Measurements from ENCODE around the gene ARHGAP18. TPM values are rescaled to one million over a fixed set of nuclear protein-coding genes. Genes with fewer than 3 reads are reported as not detected.

ARHGAP18 gene
- total RNA-seq, 4 donors from 2014 or later: 5.2 to 15.9 (median 7.4) TPM

- H3K27me3 ChIP-seq: no peaks in the 10 kb centered on the region
- H3K27ac ChIP-seq (replicated peaks in 1 of 4): no peak overlapping the region
- H3K36me3 ChIP-seq: no peaks in the 10 kb centered on the region
- H3K9me3 ChIP-seq: no peaks in the 10 kb centered on the region
- intact Hi-C loops (cut with DNase I): no loop called here
- no peak overlapping the region for H3K4me3 ChIP-seq
- peaks cover 0 to 21% (median 0%) of the 10 kb centered on the region in 4 donors for H3K4me1 ChIP-seq
- no peak for TF ChIP-seq CTCF (IDR thresholded peaks at IDR 0.05)
- TF ChIP-seq EP300 (IDR thresholded peaks at IDR 0.05): no peak
- TF ChIP-seq POLR2A (IDR thresholded peaks at IDR 0.05; ENCODE audit: low read depth): no peak
- TF ChIP-seq POLR2AphosphoS5 (IDR thresholded peaks at IDR 0.05): no peak
- DNase-seq (ENCODE audit: extremely low spot score): no peak
- WGBS: 81% methylated on average over 4 of the region's 4 CpGs
These were observed 15.4 kb upstream of the ARHGAP18 start for GRCh38 chr6:129725341-129725740.

GRCh38 chr6:129719692-129720091 lies 9.7 kb upstream of the ARHGAP18 start:
- intact Hi-C loops (cut with DNase I): no loop called here
- 48% methylated on average over 3 of the region's 3 CpGs for WGBS

GRCh38 chr6:129717277-129717676 lies 7.3 kb upstream of the ARHGAP18 start:
- TF ChIP-seq POLR2A (IDR thresholded peaks at IDR 0.05; ENCODE audit: low read depth): no peak
- no peak for TF ChIP-seq EP300 (IDR thresholded peaks at IDR 0.05)
- TF ChIP-seq POLR2AphosphoS5 (IDR thresholded peaks at IDR 0.05): no peak
- TF ChIP-seq CTCF (IDR thresholded peaks at IDR 0.05): no peak
- H3K9me3 ChIP-seq: no peaks in the 10 kb centered on the region
- no peaks in the 10 kb centered on the region for H3K27me3 ChIP-seq
- no peaks in the 10 kb centered on the region for H3K36me3 ChIP-seq
- intact Hi-C loops (cut with DNase I): no loop called here
- no peak overlapping the region for H3K4me3 ChIP-seq
- no peak for DNase-seq (ENCODE audit: extremely low spot score)
- peaks cover 0 to 6% (median 2%) of the 10 kb centered on the region in 4 donors for H3K4me1 ChIP-seq
- no peak overlapping the region for H3K27ac ChIP-seq (replicated peaks in 1 of 4)
- 73% methylated on average over 5 of the region's 5 CpGs for WGBS

More at GRCh38 chr6:129719692-129720091, 9.7 kb upstream of the ARHGAP18 start:
- peaks cover 0 to 3% (median 0%) of the 10 kb centered on the region in 4 donors for H3K4me1 ChIP-seq
- H3K27ac ChIP-seq (replicated peaks in 1 of 4): no peak overlapping the region
- no peaks in the 10 kb centered on the region for H3K9me3 ChIP-seq
- no peaks in the 10 kb centered on the region for H3K36me3 ChIP-seq
- TF ChIP-seq POLR2AphosphoS5 (IDR thresholded peaks at IDR 0.05): no peak
- no peak for TF ChIP-seq EP300 (IDR thresholded peaks at IDR 0.05)
- no peak for TF ChIP-seq CTCF (IDR thresholded peaks at IDR 0.05)
- no peak for TF ChIP-seq POLR2A (IDR thresholded peaks at IDR 0.05; ENCODE audit: low read depth)
- H3K4me3 ChIP-seq: no peak overlapping the region
- no peaks in the 10 kb centered on the region for H3K27me3 ChIP-seq
- DNase-seq (ENCODE audit: extremely low spot score): no peak

GRCh38 chr6:129713806-129714333 lies 3.9 kb upstream of the ARHGAP18 start:
- WGBS: 73% methylated on average over 4 of the region's 4 CpGs
- no peaks in the 10 kb centered on the region for H3K9me3 ChIP-seq
- no peak for DNase-seq (ENCODE audit: extremely low spot score)
- no peaks in the 10 kb centered on the region for H3K36me3 ChIP-seq
- H3K27ac ChIP-seq (replicated peaks in 1 of 4): no peak overlapping the region
- no peak for TF ChIP-seq CTCF (IDR thresholded peaks at IDR 0.05)
- TF ChIP-seq POLR2AphosphoS5 (IDR thresholded peaks at IDR 0.05): no peak
- TF ChIP-seq EP300 (IDR thresholded peaks at IDR 0.05): no peak
- TF ChIP-seq POLR2A (IDR thresholded peaks at IDR 0.05; ENCODE audit: low read depth): no peak
- no peaks in the 10 kb centered on the region for H3K27me3 ChIP-seq
- H3K4me3 ChIP-seq: no peak overlapping the region
- H3K4me1 ChIP-seq: peaks cover 3 to 25% (median 18%) of the 10 kb centered on the region in 4 donors
- intact Hi-C loops (cut with DNase I): no loop called here

- 98% methylated on average over 2 of the region's 2 CpGs for WGBS
- no peak for TF ChIP-seq EP300 (IDR thresholded peaks at IDR 0.05)
- no peak for TF ChIP-seq POLR2A (IDR thresholded peaks at IDR 0.05; ENCODE audit: low read depth)
- TF ChIP-seq CTCF (IDR thresholded peaks at IDR 0.05): no peak
- TF ChIP-seq POLR2AphosphoS5 (IDR thresholded peaks at IDR 0.05): no peak
- Histone ChIP-seq H3K27ac (replicated peaks in 1 of 4) (no peak overlapping the region), H3K4me3 (no peak overlapping the region), H3K4me1 (peaks cover 0 to 31% (median 23%) of the 10 kb centered on the region in 4 donors), H3K27me3 (no peaks in the 10 kb centered on the region), H3K9me3 (no peaks in the 10 kb centered on the region), H3K36me3 (no peaks in the 10 kb centered on the region)
- no peak for DNase-seq (ENCODE audit: extremely low spot score)
- intact Hi-C loops (cut with DNase I): no loop called here
These were observed 1.3 kb upstream of the ARHGAP18 start for GRCh38 chr6:129711271-129711631.

Data from esophagus muscularis mucosa (tissue), 4 donors.